CD4-positive, alpha-beta T cell treated with Interleukin-15 for 4 hours (primary cell): ENCODE measurements around the gene TTLL12.

Experiments used
- DNase-seq: peaks from one replicate; pipeline ENCODE4 v3.0.0-alpha.2; 2020; ENCODE audit warnings: low spot score

TTLL12 gene

DNA sequence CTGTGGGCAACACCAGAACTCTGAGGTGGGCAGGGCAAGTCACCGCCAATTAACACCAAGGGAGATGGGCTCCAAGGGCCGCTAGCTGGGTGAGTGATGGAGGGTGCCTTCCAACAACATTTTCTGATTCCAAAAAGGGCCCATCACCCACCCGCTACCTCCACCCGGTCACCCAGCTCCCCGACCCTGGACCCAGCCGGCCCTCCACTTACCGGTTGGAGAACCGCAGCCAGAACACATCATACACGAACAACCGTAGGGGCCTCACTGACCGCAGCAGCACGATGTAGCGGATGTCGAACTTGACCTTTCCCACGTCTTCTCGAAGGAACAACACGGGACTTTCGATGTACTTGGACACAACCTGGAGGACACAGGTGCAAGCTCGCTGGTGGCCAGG lies 14.7 kb downstream of the TTLL12 start:
- no peak for DNase-seq

DNA sequence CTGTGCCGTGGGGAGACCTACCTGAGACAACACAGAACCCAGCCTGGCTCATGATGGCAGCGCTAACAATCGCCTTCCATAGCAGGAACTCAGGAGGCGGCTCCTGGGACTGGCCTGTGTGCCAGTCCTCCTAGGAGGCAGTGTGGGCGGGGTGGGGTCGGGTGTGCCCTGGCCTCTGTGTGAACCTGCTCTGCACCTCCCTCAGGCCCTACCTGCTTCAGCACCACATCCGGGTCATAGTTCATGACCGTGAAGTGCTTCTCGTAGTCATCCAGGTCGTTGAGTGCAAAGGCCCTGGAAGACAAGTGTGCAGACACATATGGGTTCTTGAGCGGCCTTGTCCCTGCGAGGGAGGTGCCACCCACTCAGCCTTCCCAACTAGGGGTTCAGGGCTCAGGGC lies 15.3 kb downstream of the TTLL12 start:
- DNase-seq, result no peak

DNA sequence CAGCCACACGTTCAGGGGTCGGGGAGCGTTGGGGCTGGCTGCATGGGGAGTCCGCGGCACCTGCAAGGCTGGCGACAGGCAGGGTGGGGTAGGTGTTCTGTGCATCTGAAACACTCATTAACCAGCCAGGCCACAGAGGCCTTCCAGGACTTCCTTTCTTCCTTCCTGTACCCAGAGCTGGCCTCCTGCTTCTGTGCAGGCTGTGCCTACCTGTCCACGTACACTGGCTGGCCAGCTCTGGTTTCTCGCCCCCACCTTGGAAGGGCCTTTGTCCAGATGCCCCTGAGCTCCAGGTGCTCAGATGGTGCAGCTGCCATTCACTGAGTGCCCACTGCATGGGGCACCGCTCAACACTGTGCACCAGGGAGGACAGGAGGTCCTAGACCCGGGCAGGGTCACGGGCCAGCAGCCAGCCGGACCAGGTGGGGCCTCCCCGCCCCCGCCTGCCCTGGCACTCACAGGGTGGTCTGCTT lies 15.9 kb downstream of the TTLL12 start:
- DNase-seq, result no peak

DNA sequence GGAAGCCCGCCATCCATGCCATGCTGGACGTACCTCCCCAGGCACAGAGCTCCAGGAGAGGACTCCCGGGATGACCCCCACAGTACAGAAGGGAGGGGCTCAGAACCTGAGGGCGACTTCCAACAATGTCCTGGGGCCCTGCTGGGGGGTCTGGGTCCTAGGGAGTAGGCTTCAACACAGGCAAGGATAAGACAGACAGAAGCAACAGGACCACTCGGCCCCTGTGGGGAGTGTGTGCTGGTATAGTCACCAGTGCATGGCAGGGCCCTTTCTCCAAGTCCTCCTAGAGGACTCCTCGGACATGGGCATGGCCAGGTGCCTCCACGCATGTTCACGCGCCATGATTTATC lies 16.8 kb downstream of the TTLL12 start:
- no peak for DNase-seq

DNA sequence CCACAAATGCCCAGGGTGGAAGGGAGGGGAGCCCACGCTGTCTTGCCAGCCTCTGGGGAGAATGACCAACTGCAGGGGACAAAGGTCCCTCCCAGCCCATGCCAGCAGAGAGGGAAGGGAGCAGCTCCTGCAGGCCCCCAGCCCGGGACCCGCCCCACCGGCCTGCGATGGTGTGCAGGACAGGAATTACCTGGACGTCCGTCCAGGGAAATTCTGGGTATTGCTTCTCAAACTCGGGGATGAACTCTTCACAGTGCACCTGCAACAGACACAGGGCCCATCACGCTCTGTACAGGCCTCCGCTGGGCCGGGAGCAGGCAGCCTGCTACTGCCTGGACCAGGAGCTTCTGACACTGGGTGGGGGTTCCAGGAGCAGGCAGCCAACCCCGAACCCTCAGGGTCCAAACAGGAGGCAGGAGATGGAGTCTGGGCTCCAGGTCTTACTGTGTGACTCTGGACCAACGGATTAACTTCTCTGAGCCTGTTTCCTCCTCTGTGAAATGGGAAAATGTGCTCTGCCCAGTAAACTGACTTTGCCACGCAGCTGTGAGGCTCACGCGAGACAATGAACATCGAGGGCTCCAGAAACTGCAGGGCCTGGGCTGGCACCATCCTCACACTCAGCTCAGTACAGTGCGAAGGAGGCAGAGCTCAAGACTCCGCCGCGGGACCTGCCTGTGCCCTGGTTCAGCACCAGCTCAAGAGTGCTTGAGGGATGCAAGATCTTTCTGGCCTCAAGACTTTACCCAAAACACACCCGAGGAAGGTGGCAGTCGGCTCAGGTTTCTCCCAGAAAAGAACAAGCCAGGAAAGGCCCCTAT lies 17.4 kb downstream of the TTLL12 start:
- DNase-seq, result no peak

DNA sequence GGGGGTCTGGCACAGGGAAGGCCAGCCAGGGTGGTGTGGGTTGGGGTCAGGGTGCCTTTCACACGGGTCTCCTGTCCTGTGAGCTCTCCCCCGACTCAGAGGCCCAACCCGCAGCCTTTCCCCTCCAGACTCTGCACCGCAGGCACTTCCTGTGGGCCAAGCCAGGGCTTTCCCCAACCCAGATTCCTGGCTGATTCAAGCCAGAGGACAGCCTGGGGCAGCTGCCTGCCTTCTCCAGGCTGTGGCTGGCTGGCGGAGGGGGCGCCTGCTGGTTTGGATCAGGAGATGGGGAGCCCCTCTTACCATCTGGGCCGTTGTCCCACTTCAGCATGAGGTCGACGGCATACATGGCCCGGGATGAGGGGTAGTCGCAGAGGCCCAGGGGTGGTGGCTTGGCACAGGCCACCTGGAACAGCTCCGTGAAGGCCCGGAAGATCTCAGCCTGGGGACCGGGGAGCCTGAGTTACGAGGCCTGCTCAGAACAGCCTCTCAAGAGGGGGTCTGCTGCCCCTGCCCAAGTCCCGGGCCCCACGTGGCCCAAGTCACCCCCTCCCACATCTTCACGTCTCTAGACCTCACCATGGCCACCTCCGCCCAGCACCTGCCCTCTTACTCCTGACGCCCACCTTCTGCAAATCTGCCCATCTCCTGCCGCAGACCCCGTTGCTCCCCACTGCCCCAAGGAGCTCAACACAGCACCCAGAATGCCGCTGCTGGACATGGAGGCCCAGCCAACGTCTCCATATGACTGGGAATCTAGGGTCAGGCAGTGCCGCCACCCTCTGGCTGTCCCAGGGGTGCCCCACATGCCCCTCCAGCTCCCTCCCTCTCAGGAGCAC lies 18.2 kb downstream of the TTLL12 start:
- no peak for DNase-seq

DNA sequence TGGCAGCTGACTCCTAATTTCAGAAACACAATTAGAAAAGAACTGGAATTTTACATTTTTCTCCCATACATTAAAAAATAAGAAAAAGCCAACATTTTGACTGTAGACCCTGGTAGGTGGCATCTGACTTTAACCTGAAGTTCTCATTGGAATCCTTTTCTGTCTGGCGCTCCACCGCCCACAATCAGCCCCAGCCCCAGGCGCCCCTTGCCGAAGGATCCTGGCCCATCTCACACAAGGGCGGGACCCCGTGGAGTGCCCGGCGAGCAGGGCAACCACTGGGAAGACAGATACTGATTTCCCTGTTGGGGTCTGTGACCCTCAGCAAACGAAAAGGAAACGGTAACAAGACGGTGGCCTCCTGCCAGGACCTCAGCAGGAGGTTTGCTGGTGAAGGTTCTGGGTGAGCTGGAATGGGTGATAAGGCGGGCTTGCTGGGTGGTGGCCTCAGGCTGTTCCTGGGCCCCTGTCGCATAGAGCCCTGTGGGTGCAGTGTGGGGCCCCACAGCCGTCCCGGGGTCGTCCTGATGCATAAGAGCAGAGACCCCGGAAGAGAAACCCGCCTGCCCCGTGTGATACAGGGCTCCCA lies 19.8 kb downstream of the TTLL12 start:
- DNase-seq, result no peak

DNA sequence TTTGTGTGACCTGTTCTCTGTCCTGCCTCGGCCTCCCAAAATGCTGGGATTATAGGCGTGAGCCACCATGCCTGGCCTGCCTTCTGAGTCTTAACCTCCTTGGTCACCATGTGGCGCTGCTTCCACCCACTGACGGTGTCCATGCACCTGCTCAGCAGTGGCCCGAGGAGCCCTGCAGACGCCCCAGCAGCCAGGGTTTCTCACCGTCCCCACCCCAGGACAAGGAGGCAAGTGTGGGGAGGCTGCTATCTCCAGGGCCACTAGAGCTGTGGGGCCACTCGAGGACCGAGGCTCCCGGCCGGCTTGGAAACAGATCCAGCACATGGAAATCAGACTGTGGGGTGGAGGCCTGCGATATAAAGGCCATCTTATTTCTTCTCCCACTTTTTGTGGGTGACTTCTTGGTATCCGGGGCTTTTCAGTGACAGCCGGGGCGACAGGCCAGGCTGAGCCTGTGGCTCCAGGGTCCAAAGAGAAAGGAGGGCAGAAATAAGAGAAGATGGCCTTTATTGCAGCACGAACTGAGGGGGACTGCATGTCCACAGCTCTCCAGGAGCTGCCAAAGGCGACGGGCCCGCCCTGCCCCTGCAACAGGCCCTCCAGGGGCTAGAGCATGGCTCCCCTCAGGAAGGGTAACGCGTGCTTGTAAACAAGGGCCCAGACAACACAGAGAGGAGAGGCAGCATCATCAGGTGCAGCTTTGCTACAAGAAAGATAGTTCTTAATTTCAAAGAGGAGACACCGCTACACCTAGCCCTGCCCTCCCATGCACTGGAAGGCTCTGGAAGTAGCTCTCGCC lies 20.6 kb downstream of the TTLL12 start:
- no peak for DNase-seq

DNA sequence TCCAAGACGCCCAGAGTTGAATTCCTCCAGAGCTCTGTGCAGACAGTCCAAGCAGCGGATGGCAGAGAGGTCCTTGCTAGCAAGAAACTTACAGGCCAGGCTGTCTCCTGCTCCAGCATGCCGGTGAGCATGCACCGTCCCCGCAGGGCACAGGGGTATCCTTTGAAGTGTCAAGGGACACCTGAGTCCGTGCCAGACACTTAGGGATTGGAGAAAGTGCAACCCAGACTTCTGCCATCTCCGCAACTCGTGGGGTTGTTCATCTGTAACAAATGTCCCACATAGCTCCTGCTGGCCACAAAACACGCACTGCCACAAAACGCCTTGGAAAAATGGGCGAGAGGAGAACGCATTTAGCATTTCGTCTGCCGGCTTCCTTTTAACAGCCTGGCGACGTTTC lies 22.3 kb downstream of the TTLL12 start:
- no peak for DNase-seq

DNA sequence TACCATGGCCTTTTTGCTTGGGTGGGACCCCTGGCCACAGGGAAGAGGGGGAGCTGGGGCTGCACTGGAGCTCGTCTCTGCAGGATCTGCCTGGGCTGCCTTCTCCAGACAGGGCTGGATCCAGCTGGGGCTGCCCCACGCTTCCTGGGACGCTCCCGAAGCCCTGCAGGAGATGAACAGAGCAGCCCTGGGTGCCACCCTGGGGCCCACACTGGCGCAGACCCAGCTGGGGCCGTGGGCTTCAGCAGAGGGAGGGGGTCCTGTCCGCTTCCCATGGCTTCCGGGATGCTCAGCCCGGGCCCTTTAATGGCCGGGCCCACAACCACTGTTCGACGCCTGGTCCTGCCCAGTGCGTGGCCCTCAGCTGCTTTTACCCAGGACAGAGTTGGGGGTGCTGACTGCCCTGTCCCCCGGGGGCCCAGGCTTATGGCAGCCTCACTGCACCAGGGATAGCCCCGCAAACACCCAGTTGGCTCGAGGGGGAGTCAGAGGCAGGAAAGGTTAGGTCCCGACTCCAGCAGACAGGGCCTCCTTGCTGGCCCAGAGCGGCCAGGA lies 23.6 kb downstream of the TTLL12 start:
- no peak for DNase-seq

DNA sequence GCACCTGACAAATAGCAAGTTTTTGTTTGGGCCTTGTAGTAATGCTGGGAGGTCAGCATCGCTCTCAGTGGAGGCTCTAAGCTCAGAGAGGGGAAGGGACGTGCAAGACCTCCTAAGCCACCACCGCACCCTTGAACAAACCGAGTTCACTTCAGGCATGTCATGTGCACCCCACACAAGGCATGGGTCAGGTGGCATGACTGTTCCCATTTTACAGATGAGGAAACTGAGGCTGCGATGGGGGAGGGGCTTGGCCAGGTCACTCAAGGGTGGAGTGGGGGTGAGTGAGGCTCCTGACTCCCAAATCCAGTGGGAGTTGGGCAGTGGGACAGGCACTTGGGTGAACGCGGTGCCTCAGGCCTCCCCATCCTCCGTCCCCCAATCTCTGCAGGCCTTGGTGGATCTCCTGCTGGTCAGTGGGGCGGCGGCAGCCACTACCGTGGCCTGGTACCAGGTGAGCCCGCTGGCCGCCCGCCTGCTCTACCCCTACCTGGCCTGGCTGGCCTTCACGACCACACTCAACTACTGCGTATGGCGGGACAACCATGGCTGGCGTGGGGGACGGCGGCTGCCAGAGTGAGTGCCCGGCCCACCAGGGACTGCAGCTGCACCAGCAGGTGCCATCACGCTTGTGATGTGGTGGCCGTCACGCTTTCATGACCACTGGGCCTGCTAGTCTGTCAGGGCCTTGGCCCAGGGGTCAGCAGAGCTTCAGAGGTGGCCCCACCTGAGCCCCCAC lies 24.4 kb downstream of the TTLL12 start:
- no peak for DNase-seq

DNA sequence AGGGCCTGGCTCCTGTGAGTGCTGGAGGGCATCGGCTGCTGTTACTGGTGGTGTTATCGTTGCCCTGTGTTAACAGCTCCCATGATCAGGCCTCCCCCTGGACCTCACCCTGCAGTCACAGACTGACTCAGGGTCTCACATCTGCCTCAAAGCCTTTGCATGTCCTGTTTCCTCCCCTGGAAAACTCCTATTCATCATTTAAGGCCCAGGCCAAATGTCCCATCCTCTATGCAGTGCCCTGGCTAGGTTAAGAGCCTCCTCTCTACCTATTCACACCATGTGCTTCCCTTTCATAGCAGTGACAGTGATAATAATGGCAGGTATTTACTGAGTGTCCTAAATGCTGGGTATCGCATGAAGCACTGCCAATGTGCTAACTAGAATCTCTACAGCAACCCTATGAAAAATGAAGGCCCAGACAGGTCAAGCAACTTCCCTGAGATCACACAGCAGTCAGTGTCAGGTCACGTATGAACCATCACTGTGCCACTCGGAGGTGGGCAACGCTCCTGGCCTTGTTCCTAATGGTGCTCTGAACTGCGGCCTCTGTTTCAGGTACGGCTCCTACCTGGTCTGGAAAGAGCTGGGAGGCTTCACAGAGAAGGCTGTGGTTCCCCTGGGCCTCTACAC lies 26.3 kb downstream of the TTLL12 start:
- no peak for DNase-seq

DNA sequence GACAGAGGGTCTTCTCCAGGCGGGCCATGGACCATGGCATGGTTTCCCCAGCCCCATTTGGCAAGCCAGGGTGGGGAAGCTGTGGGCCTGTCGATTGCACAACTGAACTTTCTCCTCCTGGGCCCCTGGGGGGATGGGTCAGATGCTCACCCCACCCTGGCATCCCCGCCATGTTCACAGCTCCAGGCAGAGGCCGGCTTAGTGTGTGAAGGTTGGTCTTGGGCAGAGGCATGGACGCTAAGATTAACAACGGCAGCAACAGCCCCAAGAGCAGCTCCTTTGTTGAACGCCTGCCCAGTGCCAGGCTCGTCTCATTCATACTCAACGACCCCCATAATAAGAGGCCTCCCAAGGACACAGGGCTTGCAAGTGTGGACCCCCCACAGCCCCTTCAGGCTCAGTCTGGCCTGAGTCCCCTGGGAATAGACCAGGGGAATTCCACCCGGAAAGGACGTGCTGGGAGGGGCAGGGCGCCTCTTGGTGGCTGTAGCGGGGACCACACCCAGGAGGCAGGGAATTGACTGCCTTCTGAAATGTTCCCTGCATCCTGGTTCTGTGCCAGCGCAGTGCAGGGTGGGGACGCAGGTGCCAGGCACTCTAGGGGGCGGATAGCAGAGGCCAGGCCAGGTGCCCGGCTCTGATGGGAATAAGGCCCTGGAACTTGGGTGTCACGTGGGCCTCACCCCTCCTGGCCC lies 27.3 kb downstream of the TTLL12 start:
- no peak for DNase-seq

DNA sequence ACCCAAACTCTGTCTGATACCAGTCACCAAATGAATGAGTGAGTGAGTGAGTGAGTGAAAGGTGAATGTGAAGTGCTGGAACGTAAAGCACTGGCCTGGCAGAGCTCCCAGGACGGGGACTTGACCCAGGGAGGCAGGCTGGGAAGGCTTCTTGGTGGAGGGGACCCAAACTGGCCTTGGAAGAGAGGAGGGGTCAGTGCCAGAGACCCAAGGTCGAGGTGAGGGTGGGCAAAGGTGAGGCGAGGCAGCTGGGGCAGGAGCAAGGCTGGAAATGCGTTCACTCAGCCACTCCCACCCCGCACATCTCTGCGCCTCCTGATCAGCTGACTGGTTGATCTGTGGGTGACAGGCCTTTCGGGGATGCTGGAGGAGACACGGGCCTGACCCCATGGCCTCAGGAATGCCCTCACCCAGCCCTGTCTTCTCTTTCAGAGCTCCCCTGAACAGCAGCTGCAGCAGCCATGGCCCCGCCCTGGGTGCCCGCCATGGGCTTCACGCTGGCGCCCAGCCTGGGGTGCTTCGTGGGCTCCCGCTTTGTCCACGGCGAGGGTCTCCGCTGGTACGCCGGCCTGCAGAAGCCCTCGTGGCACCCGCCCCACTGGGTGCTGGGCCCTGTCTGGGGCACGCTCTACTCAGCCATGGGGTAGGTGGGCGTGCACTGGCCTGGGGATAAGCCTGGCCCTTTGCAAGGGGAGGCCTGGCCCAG lies 28.0 kb downstream of the TTLL12 start:
- no peak for DNase-seq

DNA sequence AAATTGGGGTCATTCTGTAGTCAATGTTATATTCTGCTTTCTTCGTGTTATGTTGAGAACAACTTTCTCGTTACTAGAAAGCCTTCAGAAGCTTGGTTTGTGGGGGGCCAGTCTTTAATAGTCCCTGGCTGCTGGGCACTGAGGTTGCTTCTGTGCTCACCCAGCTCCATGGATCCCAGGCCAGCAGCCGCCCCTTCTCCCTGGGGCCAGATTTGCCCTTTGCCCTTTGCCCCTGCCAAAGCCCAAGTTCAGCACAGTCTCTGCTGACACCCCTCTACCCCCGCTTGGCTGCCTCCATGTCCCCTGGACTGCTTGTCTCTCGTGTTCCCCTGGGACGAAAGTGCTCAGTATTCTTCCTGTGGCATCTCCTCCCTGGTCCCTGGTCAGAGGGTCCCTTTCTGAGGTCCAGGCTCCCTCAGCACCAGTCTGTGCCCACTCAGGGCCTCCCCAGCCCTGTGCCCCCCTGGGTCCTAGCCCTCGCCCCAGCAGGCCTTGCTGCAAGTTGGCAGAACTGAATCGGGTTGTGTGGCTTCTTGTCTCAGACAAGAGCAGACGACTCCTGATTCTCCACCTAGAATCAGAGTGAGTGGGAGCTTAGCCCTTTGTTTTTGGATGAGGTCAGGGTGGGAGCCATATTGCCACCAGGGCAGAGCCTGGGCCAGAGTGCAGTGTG lies 28.9 kb downstream of the TTLL12 start:
- DNase-seq, result no peak

DNA sequence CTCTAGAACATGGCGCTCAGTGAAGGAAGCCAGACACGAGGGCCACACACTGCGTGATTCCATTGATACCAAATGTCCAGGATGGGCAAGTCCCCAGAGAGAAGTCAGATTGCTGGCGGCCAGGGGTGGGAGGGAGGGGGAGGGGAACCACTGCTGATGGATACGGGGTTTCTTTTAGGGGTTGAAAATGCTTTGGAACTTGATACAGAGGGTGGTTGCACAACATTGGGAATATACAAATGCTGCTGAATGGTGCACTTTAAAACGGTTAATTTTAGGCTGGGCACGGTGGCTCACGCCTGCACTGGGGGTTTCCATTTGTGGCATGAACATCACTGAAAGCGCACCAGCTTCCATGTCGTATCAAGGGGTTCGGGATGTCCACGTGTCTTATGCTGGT lies 30.5 kb downstream of the TTLL12 start:
- DNase-seq, result no peak

DNA sequence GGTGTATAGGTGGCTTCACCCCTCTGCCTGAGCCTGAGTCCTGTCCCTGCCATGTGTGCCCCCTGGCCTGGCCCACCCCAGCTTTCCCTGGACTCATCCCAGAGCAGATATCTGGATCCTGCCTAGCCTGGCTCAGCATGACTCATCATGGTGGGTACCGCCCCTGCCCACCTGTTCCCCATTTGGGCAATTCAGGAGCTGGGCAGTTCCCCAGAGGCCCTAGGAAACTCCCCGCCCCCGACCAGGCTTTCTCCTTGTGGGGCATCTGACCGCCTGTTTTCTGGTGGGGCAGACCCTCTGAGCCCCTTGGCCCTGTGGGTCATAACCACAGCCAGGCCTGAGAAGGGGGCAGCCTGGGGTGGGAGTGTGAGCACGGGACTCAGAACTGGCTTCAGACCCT lies 31.1 kb downstream of the TTLL12 start:
- no peak for DNase-seq

DNA sequence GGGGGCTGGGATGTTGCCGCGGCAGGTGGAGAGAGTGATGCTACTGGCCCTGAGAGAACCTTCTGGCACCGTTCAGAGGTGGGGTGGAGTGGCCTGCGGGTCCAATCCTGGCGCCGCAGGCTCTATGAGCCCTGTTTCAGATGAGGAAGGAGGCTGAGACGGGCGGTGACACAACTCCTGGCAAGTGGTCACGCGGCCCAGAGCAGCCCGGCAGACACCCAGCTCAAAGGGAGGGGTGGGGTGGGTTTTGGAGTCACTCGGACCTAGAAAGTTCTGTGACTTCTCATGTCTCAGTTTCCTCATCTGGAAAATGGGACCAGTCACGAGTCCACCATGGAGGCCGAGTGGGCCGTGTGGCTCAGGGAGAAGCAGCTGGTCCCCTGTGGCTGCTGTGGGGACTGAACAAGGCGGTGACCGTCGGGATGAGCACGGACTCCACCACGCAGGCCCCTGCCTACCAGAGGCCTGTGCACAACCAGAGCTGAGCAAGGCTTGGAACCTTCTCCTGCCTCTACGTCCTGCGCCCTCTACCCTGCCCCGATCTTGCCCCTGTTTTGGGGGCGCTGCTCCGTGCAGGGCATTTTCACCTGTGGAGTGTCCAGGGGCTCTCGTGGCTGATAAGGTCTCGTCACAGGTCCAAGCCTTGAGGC lies 31.9 kb downstream of the TTLL12 start:
- DNase-seq, result no peak
